Occipital lobe (tissue), 2 donors: ENCODE measurements around the gene MTCH1. TPM values are rescaled to one million over a fixed set of nuclear protein-coding genes. Genes with fewer than 3 reads are reported as not detected.

Experiments used
- DNase-seq: peaks from one replicate; lab custom pipeline; 2025; lab: John Stamatoyannopoulos, UW
- total RNA-seq: library from RNA; depleted of rRNA; stranded (reverse); fragments of >200 nt; gene quantifications from one replicate; pipeline ENCODE4 v1.2.3, GENCODE V29; 2014

The MTCH1 gene
- total RNA-seq, 1 donor from 2014 or later: 133 TPM

DNA sequence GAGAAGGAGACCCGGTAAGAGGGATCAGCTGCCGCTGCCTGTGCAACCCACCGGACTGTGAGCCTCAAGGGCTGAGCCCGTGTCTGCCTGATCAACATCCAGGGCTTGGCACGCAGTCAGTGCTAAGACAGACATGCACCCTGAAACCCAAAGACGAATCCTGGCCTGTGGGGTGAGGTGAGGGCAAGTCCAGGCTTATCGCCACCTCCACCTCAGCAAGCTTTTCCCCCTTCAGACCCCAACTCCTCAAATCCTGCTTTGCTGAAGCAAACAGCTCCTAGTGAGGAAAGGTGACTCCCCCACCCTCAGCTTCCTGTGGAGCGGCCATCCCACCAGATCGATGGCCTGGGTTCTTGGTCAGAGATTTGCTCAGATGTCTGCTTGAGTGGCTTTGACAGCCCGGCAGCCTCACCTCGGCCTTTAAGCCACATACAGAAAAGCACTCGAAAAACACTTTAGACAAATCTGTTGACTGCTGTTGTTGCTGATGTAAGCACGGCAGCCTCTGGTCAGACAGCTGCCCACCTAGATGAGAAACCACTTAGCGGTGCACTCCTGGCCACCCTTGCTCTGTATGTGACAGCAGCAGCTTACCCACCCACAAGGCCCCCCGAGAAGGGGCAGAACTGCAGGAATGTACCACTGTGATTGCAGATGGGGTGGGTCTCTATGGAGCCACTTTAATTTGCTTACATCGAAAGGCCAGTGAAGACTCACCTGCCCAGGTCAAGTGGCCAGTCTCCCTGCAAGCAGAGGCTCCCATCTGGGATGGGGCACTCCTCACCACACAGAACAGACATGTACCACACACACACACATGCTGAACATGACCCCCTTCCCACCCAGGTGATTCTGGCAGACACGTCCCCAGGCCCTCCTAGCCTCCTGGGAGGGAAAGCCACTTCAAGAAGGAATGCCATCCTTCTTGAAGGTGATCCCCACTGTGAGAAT, 14.8 kb downstream of the MTCH1 start:
- DNase-seq: no peak

DNA sequence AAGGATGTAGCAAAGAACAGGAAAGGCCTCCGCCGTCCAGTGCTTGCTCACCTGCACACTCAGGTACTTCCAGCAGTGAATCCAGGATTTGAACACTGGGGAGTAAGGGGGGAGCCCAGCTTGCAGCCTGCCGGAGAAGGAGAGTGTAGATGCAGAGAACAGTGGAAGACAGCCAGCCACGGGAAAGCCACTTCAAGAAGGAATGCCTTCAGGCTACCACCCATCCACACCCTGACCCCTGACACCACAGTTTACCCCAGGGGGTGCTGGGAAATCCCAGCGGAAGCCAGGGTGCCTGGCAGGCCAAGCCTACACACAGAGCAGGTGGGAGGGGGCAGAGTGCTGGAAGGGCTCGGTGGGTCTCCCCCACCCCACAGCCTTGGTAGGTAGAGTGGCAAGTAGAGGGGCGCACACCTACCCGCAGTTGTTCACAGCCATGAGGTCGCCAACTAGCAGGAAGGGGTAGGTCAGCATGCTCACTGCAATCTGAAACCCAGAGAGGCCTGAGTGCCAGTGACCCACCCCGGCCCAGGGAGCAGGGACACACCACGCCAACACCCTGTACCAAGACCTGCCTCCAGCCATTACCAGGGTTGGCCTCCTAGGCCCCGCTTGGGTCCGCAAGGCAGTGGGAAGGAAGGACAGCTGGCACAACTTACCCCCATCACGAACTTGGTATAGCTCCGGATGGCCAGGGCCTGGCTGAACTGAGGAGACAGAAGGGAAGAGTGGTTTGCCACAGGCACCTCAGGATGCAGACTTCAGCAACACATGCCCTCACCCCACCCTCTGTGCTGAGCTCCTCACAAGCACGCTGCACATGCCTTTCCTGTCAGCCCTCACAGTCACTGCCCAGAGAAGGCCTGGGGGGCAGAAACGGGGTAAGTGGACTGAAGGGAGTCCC, 15.8 kb downstream of the MTCH1 start:
- DNase-seq: no peak

DNA sequence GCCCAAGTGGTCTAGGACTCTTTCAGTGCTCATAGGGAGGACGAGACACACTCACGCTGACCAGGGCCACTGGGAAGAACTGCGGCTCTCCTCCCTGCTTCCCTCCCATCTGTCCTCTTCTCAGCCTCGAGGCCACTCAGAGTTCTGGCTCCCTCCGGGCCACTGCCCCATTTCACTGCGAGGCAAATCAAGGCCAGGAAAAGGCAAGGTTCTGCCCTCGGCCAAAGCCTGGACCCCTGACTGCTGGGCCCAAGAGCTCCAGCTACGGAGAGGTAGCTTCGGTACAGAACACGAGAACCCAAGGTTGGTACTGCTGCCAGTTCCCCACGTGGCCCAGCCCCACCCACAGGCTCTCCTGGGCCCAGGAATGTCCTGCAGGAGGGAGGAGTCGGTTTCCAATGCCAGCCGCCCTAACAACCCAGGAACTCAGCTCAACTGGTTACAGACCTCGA, 16.7 kb downstream of the MTCH1 start:
- no peak for DNase-seq

DNA sequence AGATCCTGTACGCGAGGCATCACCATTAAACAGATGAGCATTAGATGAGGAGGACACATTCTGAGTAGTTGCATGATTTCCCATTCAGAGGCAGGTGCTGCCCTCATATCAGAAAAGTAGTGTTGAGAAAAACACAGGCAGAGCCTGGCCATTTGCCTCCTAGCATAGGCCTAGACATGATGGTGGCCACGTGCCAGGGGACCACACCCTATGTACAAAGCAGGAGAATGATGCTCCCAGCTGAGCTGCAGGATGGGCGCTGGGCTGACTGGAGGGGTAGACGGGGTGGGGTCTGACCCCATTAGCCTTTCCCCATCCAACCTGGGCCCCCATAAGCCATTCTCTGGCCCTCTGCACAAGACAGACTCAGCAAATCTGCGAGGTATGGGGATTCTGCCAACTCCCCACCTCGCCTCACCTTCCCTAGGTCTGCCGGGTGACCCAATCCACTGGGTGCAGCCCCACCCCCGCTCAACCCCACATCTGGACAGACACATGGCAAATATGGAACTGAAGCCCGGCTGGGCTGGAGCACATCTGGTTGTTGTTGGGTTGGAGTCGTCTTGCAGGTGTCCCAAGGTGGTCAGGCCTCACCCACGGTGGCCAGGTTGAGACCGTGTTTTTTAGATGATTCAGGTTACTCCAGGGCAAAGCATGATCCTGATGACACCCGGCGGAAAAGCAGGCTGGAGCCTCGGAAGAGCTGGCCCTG, 17.6 kb downstream of the MTCH1 start:
- no peak for DNase-seq

DNA sequence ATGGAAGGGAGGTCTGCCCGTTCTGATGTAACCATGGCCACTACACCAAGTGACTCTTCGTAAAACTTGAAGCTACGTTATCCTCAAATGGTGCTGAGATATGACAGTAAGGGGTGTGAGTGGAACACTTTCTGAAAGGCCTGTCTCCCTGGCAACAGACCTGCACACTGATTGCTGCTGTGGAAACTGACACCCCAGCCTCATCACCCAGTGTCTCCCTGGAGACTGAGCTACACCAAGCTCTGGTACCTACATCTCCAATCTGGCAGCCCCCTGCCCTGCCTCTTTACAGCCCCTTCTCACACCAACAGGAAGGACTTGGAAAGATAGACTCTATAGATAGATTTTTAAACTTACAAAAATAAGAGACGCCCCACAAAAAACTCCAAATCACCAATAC, 18.2 kb downstream of the MTCH1 start:
- DNase-seq: no peak

DNA sequence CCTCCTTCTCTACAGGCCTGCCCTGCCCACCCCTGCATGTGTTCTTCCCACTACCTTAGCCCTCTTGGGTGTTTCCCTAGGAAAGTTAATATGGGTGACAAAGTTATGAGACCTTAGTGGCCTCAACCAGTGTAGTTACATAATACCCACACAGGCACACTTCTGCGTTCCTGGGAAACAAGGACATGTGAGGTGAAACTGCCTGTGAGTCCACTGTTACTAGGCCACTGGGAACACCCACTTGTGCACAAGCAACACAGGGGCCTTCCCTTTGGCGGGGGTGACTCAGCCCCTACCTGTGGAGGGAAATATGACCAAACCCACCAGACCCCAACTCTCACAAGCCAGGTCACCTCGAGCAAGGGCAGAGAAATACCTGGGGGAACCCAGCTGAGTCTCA, 18.7 kb downstream of the MTCH1 start:
- no peak for DNase-seq

DNA sequence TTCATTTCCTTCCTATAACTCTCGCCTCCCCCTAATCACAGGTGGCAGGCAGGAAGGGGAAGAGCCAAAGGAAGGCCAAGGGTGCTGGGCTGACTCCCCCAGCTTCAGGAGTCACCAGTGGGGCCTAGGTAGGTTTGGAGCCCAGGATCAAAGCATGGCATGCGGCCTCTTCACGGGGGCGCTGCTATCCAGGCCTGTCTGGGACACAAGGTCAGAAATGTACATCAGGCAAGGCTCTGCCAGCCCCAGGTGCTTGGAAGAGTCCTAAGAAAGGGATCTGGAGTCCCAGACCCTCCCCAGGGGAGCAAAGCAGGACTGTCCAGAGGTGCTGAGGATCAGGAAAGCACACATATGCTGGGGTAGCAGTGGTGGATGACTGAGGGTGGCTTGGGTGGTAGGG, 21.1 kb downstream of the MTCH1 start:
- no peak for DNase-seq

DNA sequence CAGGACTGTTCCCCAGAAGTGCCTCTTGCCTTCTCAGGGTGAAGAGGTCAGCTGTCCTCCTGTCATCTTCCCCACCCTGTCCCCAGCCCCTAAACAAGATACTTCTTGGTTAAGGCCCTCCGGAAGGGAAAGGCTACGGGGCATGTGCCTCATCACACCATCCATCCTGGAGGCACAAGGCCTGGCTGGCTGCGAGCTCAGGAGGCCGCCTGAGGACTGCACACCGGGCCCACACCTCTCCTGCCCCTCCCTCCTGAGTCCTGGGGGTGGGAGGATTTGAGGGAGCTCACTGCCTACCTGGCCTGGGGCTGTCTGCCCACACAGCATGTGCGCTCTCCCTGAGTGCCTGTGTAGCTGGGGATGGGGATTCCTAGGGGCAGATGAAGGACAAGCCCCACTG, 21.6 kb downstream of the MTCH1 start:
- no peak for DNase-seq

DNA sequence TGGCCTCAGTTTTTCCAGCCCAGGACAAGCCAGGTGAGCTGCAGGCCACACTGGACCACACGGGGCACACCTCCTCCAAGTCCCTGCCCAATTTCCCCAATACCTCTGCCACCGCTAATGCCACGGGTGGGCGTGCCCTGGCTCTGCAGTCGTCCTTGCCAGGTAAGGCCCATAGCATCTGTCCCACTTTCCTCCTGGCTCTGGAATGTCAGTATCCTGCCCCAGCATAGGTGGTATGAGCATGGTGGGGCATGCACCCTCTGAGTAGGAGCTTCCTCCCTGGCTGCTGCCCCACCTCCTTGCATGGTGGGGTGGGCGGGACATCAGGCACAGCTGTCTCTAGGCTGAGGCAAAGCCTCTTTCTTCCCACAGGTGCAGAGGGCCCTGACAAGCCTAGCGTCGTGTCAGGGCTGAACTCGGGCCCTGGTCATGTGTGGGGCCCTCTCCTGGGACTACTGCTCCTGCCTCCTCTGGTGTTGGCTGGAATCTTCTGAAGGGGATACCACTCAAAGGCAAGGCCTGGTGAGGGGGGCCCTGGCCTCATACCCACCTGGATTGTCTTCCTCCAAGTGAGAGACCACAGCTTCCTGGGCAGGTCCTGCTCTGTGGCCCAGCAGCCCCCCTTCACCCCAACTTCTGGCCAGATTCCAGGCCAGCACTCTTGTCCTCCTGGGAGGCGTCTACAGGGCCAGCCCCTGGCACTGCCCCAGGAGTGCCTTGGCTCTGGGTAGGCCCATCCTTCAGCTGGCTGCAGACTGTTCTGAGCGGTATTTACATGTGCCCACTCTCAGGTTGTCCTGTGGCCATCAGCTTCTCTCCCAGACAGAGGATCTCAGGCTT, 22.3 kb downstream of the MTCH1 start:
- DNase-seq: no peak

DNA sequence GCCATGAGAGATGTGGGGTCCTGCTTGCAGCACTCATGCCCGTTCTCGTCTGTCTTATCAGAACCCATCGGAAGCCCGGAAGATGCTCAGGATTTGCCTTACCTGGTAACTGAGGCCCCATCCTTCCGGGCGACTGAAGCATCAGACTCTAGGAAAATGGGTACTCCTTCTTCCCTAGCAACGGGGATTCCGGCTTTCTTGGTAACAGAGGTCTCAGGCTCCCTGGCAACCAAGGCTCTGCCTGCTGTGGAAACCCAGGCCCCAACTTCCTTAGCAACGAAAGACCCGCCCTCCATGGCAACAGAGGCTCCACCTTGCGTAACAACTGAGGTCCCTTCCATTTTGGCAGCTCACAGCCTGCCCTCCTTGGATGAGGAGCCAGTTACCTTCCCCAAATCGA, 23.1 kb downstream of the MTCH1 start:
- DNase-seq: peak; percentile 61

DNA sequence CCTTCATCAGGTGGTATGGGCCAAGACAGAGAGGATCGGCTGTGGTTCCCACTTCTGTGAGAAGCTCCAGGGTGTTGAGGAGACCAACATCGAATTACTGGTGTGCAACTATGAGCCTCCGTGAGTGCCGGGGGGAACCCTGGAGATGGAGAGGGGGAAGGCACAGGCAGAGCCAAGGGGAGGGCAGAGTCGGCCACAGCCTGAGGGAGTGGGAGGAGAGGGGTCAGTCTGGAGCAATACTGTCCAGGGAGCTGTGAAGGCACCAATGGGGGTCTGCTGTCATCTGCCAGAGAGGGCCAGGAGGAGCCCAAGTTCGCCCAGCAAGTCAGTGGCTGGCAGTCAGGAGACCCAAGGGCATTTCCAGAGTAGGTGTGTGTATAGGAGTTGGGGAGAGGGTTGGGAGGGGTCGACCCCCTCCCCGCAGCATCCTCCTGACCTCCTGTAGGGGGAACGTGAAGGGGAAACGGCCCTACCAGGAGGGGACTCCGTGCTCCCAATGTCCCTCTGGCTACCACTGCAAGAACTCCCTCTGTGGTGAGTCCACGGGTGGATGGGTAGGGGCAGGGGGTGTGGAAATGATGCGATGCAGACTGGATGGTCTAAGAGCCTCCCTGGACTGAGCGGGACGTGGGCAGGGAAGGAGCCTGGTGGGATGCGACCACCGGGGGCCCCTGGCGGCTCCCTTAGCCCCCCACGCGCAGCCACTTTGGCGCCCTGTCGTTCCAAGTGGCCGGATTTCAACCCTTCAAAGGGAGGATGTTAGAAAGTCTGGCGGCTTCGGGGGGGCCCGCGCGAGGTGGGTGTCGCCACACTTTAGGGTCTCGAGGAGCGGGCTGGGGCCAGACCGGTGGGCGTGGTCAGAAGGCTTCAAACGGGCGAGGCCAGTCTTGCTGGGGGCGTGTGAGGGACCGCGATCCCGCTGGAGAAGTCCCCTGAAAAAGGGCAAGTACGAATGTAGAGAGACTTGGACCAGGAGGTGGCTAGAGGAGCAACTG, 24.3 kb downstream of the MTCH1 start:
- DNase-seq: no peak

DNA sequence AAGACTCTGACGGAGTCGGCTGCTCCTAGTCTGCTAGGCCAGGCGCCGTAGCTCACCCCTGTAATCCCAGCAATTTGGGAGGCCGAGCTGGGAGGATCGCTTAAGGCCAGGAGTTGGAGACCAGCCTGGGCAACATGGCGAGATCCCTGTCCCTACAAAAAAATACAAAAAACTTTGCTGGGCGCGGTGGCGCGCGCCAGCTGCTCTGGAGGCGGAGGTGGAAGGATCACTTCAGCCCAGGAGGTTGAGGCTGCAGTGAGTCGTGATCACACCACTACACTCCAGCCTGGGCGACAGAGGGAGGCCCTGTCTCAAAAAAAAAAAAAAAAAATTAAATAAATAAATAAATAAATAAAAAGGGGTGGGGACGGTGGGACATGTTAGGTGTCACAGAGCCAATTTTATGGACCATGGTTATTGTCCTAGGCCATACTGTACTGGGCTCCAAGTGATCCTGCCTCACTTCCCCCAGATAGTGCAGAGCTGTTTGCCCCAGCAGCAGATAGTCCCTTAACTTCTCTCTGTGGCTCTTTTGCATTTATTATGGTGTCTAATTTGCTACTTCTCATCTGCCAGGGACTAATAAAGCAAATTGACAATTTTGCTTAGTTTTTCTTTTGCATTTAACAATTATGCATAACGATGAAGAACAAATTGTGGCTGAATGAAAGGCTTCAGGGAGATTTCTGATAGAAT, 26.3 kb downstream of the MTCH1 start:
- DNase-seq: no peak

DNA sequence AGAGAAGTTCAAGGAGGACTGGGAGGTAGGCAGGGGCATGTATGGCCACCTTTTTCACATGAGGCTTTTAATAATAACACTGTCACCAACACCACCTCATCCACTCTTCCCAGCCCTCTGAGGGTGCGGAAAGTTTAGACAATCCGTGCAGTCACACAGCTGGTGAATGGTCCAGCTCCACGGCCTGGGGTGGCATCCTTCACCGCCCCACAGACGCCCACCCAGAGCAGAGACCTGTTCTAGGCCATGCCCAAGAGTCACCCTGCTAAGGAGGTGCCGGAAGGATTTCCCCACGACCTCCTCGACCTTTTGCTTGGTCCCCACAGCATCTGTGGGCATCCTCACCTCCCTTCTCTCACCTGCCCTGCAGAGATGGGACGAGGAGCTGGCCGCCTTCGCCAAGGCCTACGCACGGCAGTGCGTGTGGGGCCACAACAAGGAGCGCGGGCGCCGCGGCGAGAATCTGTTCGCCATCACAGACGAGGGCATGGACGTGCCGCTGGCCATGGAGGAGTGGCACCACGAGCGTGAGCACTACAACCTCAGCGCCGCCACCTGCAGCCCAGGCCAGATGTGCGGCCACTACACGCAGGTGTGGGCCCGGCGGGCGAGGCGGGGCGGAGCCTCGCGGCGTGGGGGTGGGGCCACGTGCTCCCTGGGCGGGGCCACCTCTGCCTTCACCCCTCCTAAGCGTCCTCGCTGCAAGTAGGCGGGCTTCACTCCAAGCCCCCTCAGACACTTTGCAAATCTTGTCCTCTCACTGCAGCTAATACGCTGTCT, 27.0 kb downstream of the MTCH1 start:
- DNase-seq: no peak

DNA sequence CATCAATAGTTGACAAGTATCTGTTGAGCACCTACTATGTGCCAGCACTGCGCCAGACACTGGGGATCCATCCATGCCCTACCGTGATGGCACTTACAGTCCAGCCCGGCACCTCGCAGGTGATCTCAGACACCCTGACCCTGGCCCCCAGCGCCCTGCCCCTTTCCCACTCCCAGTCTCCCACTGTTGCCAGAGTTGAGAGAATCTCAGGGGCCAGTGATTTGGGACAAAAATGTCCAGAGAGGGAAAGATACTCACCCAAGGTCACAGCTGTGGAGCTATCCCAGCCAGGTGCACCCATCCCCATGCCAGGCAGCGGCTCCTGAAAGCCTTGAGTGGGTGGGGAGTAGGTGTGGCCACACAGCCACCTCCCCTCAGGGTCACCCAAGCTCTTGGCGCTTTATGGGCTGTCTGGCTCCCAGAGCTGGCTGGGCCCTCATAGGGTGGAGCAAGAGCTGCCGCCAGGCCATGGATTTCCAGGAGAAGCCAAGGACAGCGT, 28.2 kb downstream of the MTCH1 start:
- no peak for DNase-seq

DNA sequence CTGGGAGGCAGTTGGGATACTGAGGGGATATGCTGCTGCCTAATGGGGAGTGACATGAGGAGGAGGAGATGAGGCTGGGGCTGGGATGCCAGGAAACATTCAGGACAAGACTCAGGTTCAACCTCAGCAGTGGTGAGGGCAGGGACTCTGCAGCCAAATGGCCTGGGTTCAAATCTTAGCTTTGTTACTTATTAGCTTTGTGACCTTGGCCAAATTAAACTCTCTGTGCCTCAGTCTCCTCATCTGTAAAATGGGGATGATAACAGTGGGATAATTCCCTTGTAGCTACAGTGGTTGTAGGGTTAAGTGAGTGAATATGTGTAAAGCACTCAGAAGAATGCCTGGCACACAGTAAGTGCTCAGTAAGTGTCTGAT, 29.6 kb downstream of the MTCH1 start:
- no peak for DNase-seq

DNA sequence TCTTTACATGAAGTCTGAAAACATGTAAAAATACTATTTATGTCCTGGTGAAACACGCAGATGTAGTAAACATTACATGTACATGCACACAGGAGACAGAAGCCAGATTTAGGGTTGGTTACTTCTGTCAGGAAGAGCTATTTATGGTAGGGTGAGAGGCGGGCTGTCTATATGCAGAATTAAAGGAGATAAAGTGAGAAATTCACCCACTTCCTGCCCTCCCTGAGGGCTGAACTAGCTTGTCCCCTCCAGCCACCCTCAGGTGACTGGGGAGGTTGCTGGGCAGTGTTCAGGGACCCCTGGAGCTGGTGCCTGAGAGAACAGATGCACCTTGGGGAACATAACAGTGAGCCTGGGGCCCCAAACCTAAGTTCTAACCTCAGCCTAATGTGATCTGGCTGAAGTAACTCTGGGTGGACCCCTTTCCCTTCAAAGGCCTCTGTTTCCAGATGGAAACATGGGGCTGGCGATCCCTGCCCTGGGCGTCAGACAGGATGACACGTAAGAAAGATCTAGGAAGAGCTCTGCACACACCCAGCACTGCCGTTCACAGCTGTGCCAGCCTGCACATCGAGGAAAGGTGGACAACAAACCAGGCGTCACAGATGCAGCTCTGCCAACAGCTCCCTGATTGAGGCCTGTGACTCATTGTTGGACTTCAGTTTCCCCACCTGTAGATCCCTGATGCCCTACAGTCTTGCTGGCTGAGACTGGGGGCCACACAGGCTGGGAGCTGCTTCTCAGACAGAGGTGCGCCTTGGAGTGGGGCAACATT, 30.1 kb downstream of the MTCH1 start:
- DNase-seq: no peak

DNA sequence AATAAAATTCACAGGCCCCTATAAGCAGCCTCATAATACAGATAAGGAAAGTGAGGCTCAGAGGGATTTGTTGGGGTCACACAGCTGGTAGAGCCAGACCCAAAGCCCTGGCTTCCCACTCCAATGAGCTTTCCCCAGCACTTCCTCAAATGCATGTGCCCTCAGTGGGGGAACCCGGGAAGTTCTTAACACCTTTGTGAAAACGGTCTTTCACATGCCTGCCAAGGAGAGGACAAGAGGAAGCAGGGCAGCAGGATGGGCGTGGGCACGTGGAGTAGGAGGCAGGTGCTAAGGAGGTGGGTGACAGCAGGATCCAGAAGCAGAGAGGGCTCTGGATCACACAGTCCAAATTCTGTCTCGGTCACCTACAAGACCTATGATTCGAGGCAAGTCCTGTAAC, 30.9 kb downstream of the MTCH1 start:
- no peak for DNase-seq
